Keratinocyte (primary cell): ENCODE measurements around the gene GHRL. TPM values are rescaled to one million over a fixed set of nuclear protein-coding genes. Genes with fewer than 3 reads are reported as not detected.

Source experiments
- DNase-seq: peaks from one replicate; pipeline ENCODE4 v3.0.0-alpha.2; 2011; ENCODE audit warnings: low read depth, missing footprints, low spot score
- FAIRE-seq: peaks from 2 replicates; lab custom pipeline; 2011; peaks lifted over from hg19 to GRCh38; lab: Jason Lieb, UNC
- H2AFZ ChIP-seq: 2 replicates; pipeline ENCODE4 v1.6.0; 2012; ENCODE audit warnings: low read length, control low read depth, inconsistent platforms; ENCODE audit not compliant: control insufficient read depth
- H3K27ac ChIP-seq: 2 replicates; pipeline ENCODE4 v1.5.1; 2011; ENCODE audit warnings: low read length; ENCODE audit not compliant: control insufficient read depth, insufficient read depth
- H3K27me3 ChIP-seq: 3 replicates; pipeline ENCODE4 v1.6.0; 2011; ENCODE audit warnings: low read length; ENCODE audit not compliant: control insufficient read depth, insufficient read depth; ENCODE audit errors: extremely low read depth
- H3K36me3 ChIP-seq, 2 experiments: 2 replicates in 1 of 2; 3 replicates in 1 of 2; pipeline ENCODE4 v1.5.1; 2011; ENCODE audit warnings: low read length in 2 of 2, mild to moderate bottlenecking in 1 of 2; ENCODE audit not compliant: control insufficient read depth in 2 of 2, insufficient read depth in 2 of 2; ENCODE audit errors: extremely low read depth in 1 of 2
- H3K4me1 ChIP-seq: 3 replicates; pipeline ENCODE4 v1.5.1; 2011; ENCODE audit warnings: low read length; ENCODE audit not compliant: control insufficient read depth, insufficient read depth; ENCODE audit errors: extremely low read depth
- H3K4me2 ChIP-seq: 3 replicates; pipeline ENCODE4 v1.6.0; 2011; ENCODE audit warnings: low read depth, low read length; ENCODE audit not compliant: control insufficient read depth, insufficient read depth; ENCODE audit errors: extremely low read depth
- H3K4me3 ChIP-seq, 3 experiments: fragments of 200-600 bp in 1 of 3; sonication (generic) in 1 of 3; 2 replicates in 2 of 3; 3 replicates in 1 of 3; pipeline ENCODE4 v1.5.1; 2011 to 2016; ENCODE audit warnings: low read length in 3 of 3, mild to moderate bottlenecking in 3 of 3, control low read depth in 2 of 3, inconsistent platforms in 1 of 3, low read depth in 1 of 3, mixed read lengths in 1 of 3, mixed run types in 1 of 3, moderate library complexity in 1 of 3; ENCODE audit not compliant: control insufficient read depth in 2 of 3, insufficient read depth in 2 of 3; ENCODE audit errors: extremely low read depth in 1 of 3
- H3K79me2 ChIP-seq: 2 replicates; pipeline ENCODE4 v1.6.0; 2012; ENCODE audit warnings: low read length; ENCODE audit not compliant: control insufficient read depth, insufficient read depth
- H3K9ac ChIP-seq: 3 replicates; pipeline ENCODE4 v1.6.0; 2011; ENCODE audit warnings: low read length; ENCODE audit not compliant: control insufficient read depth, insufficient read depth; ENCODE audit errors: extremely low read depth
- H3K9me1 ChIP-seq: 3 replicates; pipeline ENCODE4 v1.6.0; 2011; ENCODE audit warnings: low read length; ENCODE audit not compliant: control insufficient read depth, insufficient read depth; ENCODE audit errors: extremely low read depth
- H3K9me3 ChIP-seq: 2 replicates; pipeline ENCODE4 v1.5.1; 2012; ENCODE audit warnings: low read depth, low read length; ENCODE audit not compliant: control insufficient read depth
- H4K20me1 ChIP-seq: 3 replicates; pipeline ENCODE4 v1.6.0; 2011; ENCODE audit warnings: low read length; ENCODE audit not compliant: control insufficient read depth, insufficient read depth; ENCODE audit errors: extremely low read depth
- CTCF ChIP-seq, 3 experiments: IDR thresholded peaks in 1 of 3; conservative IDR thresholded peaks in 1 of 3; optimal IDR thresholded peaks in 1 of 3; 2 replicates in 2 of 3; 3 replicates in 1 of 3; pipeline versions ENCODE3 to v1.5.1; 2011; ENCODE audit warnings: low read length in 3 of 3, mild to moderate bottlenecking in 3 of 3, moderate library complexity in 2 of 3, control low read depth in 1 of 3, inconsistent platforms in 1 of 3; ENCODE audit not compliant: insufficient read depth in 2 of 3; ENCODE audit errors: extremely low read depth in 1 of 3
- EZH2 ChIP-seq: IDR thresholded peaks from one replicate; pipeline ENCODE4 v1.6.1; 2012; ENCODE audit warnings: inconsistent platforms, mild to moderate bottlenecking, low read length, moderate library complexity
- dilution Hi-C: fragments of 300-500 bp; cut with MboI; formaldehyde crosslinking; loops from one replicate; pipeline ENCODE4 v1.7.0; 2020; ENCODE audit warnings: low sequenced_read_pairs; ENCODE audit not compliant: extremely low pct_ligation_motif_present
- polyA plus RNA-seq, 5 experiments: library from polyadenylated mRNA; depleted of rRNA in 3 of 5; stranded (reverse) in 3 of 5; stranded (forward) in 1 of 5; unstranded in 1 of 5; fragments of >200 nt; gene quantifications; 1 replicate in 1 of 5; 2 replicates in 3 of 5; 3 replicates in 1 of 5; pipeline versions ENCODE4 v1.2.1 to v1.2.3, GENCODE V29; 2011 to 2012; ENCODE audit warnings: missing spikeins in 2 of 5, low read depth in 1 of 5, low replicate concordance in 1 of 5

The GHRL gene
- polyA plus RNA-seq, 1 donor (not counting 4 experiments of a cell fraction or from before 2014, with no cell fraction given): not detected

- Histone ChIP-seq H3K4me3 (no peak overlapping the region), H3K27me3 (no peaks in the 10 kb centered on the region), H3K9ac (no peak overlapping the region), H3K27ac (no peak overlapping the region), H3K4me2 (no peak overlapping the region), H3K36me3 (peaks cover 41 to 43% of the 10 kb centered on the region in 2 experiments), H2AFZ (no peak overlapping the region), H3K9me1 (no peaks in the 10 kb centered on the region), H4K20me1 (peaks cover 6% of the 10 kb centered on the region), H3K79me2 (no peaks in the 10 kb centered on the region), H3K4me1 (no peaks in the 10 kb centered on the region), H3K9me3 (no peaks in the 10 kb centered on the region)
- TF ChIP-seq CTCF (optimal IDR thresholded peaks at IDR 0.05 in 1 of 3, IDR thresholded peaks at IDR 0.05 in 1 of 3, conservative IDR thresholded peaks at IDR 0.05 in 1 of 3; ENCODE audit: extremely low read depth in 1 of 3, insufficient read depth in 2 of 3, low read length in 3 of 3) (no peak), EZH2 (no peak)
- DNase-seq: no peak
- no peak for FAIRE-seq
- dilution Hi-C loops: no loop called here
Measured at GRCh38 chr3:10304905-10305304, 12.2 kb upstream of the GHRL start.

GRCh38 chr3:10303785-10304184 is 11.0 kb upstream of the GHRL start:
- dilution Hi-C loops: no loop called here
- Histone ChIP-seq H3K36me3 (peaks cover 43 to 44% of the 10 kb centered on the region in 2 experiments), H3K27me3 (no peaks in the 10 kb centered on the region)

More at GRCh38 chr3:10303785-10304184, 11.0 kb upstream of the GHRL start:
- Histone ChIP-seq H3K9ac (no peak overlapping the region), H3K4me3 (no peak overlapping the region), H3K4me2 (no peak overlapping the region), H3K9me1 (no peaks in the 10 kb centered on the region), H3K4me1 (no peaks in the 10 kb centered on the region), H3K27ac (no peak overlapping the region), H3K79me2 (no peaks in the 10 kb centered on the region), H4K20me1 (peaks cover 6% of the 10 kb centered on the region), H3K9me3 (no peaks in the 10 kb centered on the region), H2AFZ (no peak overlapping the region)
- TF ChIP-seq CTCF (optimal IDR thresholded peaks at IDR 0.05 in 1 of 3, IDR thresholded peaks at IDR 0.05 in 1 of 3, conservative IDR thresholded peaks at IDR 0.05 in 1 of 3; ENCODE audit: extremely low read depth in 1 of 3, insufficient read depth in 2 of 3, low read length in 3 of 3) (no peak), EZH2 (no peak)
- DNase-seq (no peak), FAIRE-seq (no peak)
